Measurements from ENCODE around the gene SOD3.

Gene SOD3

DNA sequence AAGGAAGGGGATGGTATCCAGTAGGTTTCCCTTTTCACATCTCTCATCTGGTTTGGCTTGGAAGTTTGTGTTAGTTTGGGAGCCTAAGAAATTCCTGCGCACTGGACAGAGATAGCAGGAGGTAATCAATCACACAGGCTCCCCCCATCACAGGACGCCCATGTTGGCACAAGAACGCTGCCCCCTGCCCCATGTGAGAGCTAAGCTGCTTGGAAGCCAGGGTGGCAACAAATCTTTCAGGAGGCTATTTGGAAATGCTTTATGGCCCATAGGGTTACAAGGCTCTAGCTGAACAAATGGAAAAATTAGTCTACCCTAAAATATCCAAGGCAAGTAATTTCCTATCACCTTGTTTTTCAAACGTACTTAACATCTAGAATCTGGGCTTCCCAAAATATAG lies 54.0 kb downstream of the SOD3 start:
- Histone ChIP-seq H2AFZ (no peak overlapping the region), H3K79me2 (no peaks in the 10 kb centered on the region), H3K27ac (no peak overlapping the region), H3K4me3 (ENCODE audit: low read depth, low read length) (no peak overlapping the region), H3K4me2 (ENCODE audit: low read length) (no peak overlapping the region), H3K9me3 (ENCODE audit: control insufficient read depth, low read length) (no peaks in the 10 kb centered on the region), H3K27me3 (ENCODE audit: control insufficient read depth, insufficient read depth, low read length) (no peaks in the 10 kb centered on the region), H3K9ac (no peak overlapping the region), H3K36me3 (ENCODE audit: control insufficient read depth, insufficient read depth, low read length) (no peaks in the 10 kb centered on the region), H3K4me1 (no peaks in the 10 kb centered on the region)
- TF ChIP-seq, protein P1, sequence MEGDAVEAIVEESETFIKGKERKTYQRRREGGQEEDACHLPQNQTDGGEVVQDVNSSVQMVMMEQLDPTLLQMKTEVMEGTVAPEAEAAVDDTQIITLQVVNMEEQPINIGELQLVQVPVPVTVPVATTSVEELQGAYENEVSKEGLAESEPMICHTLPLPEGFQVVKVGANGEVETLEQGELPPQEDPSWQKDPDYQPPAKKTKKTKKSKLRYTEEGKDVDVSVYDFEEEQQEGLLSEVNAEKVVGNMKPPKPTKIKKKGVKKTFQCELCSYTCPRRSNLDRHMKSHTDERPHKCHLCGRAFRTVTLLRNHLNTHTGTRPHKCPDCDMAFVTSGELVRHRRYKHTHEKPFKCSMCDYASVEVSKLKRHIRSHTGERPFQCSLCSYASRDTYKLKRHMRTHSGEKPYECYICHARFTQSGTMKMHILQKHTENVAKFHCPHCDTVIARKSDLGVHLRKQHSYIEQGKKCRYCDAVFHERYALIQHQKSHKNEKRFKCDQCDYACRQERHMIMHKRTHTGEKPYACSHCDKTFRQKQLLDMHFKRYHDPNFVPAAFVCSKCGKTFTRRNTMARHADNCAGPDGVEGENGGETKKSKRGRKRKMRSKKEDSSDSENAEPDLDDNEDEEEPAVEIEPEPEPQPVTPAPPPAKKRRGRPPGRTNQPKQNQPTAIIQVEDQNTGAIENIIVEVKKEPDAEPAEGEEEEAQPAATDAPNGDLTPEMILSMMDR (IDR thresholded peaks at IDR 0.05), result no peak

DNA sequence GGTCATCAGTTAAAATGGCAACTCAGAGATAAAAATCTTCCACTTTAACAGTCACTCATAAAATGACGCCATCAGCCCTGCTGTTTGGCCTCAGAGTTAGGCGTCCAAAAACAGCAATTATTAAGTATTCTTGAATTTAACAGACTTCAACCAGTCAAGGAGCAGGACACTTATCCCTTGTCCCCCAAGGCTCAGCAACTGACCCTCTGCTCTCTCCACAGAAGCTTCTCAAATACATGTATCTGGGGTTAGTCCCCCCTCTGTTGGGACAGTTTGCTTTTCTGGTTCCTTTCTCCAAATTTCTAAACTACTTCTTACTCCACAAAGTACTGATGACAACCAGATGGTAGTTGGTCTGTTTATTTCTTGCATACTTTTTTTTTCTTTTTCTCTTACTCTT lies 54.4 kb downstream of the SOD3 start:
- no peaks in the 10 kb centered on the region for H3K4me1 ChIP-seq
- TF ChIP-seq, protein P1 (IDR thresholded peaks at IDR 0.05), result no peak
- H3K4me2 ChIP-seq (ENCODE audit: low read length), result no peak overlapping the region
- H3K9me3 ChIP-seq (ENCODE audit: control insufficient read depth, low read length), result no peaks in the 10 kb centered on the region
- no peak overlapping the region for H3K4me3 ChIP-seq (ENCODE audit: low read depth, low read length)
- H3K27me3 ChIP-seq (ENCODE audit: control insufficient read depth, insufficient read depth, low read length), result no peaks in the 10 kb centered on the region
- no peak overlapping the region for H2AFZ ChIP-seq
- H3K79me2 ChIP-seq, result no peaks in the 10 kb centered on the region
- no peak overlapping the region for H3K9ac ChIP-seq
- H3K36me3 ChIP-seq (ENCODE audit: control insufficient read depth, insufficient read depth, low read length), result no peaks in the 10 kb centered on the region
- no peak overlapping the region for H3K27ac ChIP-seq
